WTC11 (cell line): ENCODE data around the gene MPST. TPM values are rescaled to one million over a fixed set of nuclear protein-coding genes. Genes with fewer than 3 reads are reported as not detected.

Source experiments
- ATAC-seq: fragments of 200-7000 bp; cut with Tn5 transposase; 2 replicates; pipeline ENCODE4 v1.10.0; 2021; ENCODE audit warnings: mild to moderate bottlenecking, moderate library complexity
- CTCF ChIA-PET: fragments of 300-600 bp; sonication (Branson Sonifier 250); formaldehyde crosslinking; loops from one replicate; lab custom pipeline; 2021; ENCODE audit warnings: antibody characterized with exemption; lab: Charles Lee
- POLR2A ChIA-PET: fragments of 350-600 bp; sonication (Branson Sonifier 250); formaldehyde crosslinking; loops from one replicate; lab custom pipeline; 2021; ENCODE audit warnings: antibody characterized with exemption; lab: Charles Lee
- DNase-seq: peaks from one replicate; pipeline ENCODE4 v3.0.0; 2021; ENCODE audit warnings: low spot score
- H3K27ac Mint-ChIP-seq: 2 replicates; pipeline ENCODE4 v1.8.0; 2021; ENCODE audit warnings: mixed read lengths
- H3K27me3 Mint-ChIP-seq: 2 replicates; pipeline ENCODE4 v1.8.0; 2021; ENCODE audit warnings: low read depth, mild to moderate bottlenecking, moderate library complexity, mixed read lengths
- H3K36me3 Mint-ChIP-seq: 2 replicates; pipeline ENCODE4 v1.8.0; 2021; ENCODE audit warnings: mixed read lengths
- H3K4me1 Mint-ChIP-seq: 2 replicates; pipeline ENCODE4 v1.8.0; 2022; ENCODE audit warnings: mixed read lengths
- H3K4me3 Mint-ChIP-seq: 2 replicates; pipeline ENCODE4 v1.8.0; 2021; ENCODE audit warnings: mild to moderate bottlenecking, moderate library complexity, mixed read lengths
- H3K9me3 Mint-ChIP-seq: 2 replicates; pipeline ENCODE4 v1.8.0; 2021; ENCODE audit warnings: mixed read lengths
- CBFB ChIP-seq: sonication (generic); formaldehyde crosslinking; IDR thresholded peaks from 2 replicates; pipeline ENCODE4 v1.8.1; 2022; ENCODE audit warnings: mild to moderate bottlenecking, low read depth, missing genetic modification reagents
- EMX1 ChIP-seq: fragments of 250-450 bp; sonication (Bioruptor Pico); IDR thresholded peaks from 2 replicates; pipeline ENCODE4 v1.8.0; 2021; ENCODE audit warnings: mild to moderate bottlenecking
- GABPB1 ChIP-seq: sonication (generic); formaldehyde crosslinking; IDR thresholded peaks from 2 replicates; pipeline ENCODE4 v1.8.1; 2023; ENCODE audit warnings: mild to moderate bottlenecking, missing genetic modification reagents
- GTF2I ChIP-seq: fragments of 250-450 bp; sonication (Bioruptor Pico); conservative IDR thresholded peaks from 2 replicates; pipeline ENCODE4 v1.4.0; 2021; ENCODE audit warnings: mild to moderate bottlenecking
- NFATC4 ChIP-seq: fragments of 250-450 bp; sonication (Bioruptor Pico); IDR thresholded peaks from 2 replicates; pipeline ENCODE4 v1.9.0; 2021; ENCODE audit warnings: mild to moderate bottlenecking
- NR1H2 ChIP-seq: sonication (generic); formaldehyde crosslinking; IDR thresholded peaks from 2 replicates; pipeline ENCODE4 v1.9.0; 2021; ENCODE audit warnings: mild to moderate bottlenecking, moderate library complexity, missing genetic modification reagents
- SMAD4 ChIP-seq: sonication (generic); formaldehyde crosslinking; IDR thresholded peaks from 2 replicates; pipeline ENCODE4 v1.8.0; 2022; ENCODE audit warnings: mild to moderate bottlenecking, missing genetic modification reagents
- TEAD4 ChIP-seq: sonication (generic); formaldehyde crosslinking; IDR thresholded peaks from 2 replicates; pipeline ENCODE4 v1.8.0; 2022; ENCODE audit warnings: mild to moderate bottlenecking, missing genetic modification reagents
- ZBTB43 ChIP-seq: sonication (generic); formaldehyde crosslinking; IDR thresholded peaks from 2 replicates; pipeline ENCODE4 v1.8.1; 2023; ENCODE audit warnings: mild to moderate bottlenecking, missing genetic modification reagents
- total RNA-seq: library from RNA; stranded (reverse); gene quantifications from 3 replicates; pipeline ENCODE4 v1.2.3, GENCODE V29; 2021
- TF ChIP-seq, protein P1 (sequence below): fragments of 200-600 bp; IDR thresholded peaks from 2 replicates; pipeline ENCODE4 v1.8.0; 2022; ENCODE audit warnings: antibody characterized with exemption
- TF ChIP-seq, protein P2 (sequence below): sonication (generic); formaldehyde crosslinking; IDR thresholded peaks from 2 replicates; pipeline ENCODE4 v1.8.1; 2022; ENCODE audit warnings: missing genetic modification reagents, borderline replicate concordance
- TF ChIP-seq, protein P3 (sequence below): sonication (generic); formaldehyde crosslinking; IDR thresholded peaks from 2 replicates; pipeline ENCODE4 v1.8.0; 2022; ENCODE audit warnings: missing genetic modification reagents
- TF ChIP-seq, protein P4 (sequence below): sonication (generic); formaldehyde crosslinking; conservative IDR thresholded peaks from 2 replicates; pipeline ENCODE4 v1.8.1; 2023; ENCODE audit warnings: mild to moderate bottlenecking, low read depth, missing genetic modification reagents, moderate library complexity

The MPST gene
- total RNA-seq, 1 experiment from 2014 or later = 86.6 TPM

DNA sequence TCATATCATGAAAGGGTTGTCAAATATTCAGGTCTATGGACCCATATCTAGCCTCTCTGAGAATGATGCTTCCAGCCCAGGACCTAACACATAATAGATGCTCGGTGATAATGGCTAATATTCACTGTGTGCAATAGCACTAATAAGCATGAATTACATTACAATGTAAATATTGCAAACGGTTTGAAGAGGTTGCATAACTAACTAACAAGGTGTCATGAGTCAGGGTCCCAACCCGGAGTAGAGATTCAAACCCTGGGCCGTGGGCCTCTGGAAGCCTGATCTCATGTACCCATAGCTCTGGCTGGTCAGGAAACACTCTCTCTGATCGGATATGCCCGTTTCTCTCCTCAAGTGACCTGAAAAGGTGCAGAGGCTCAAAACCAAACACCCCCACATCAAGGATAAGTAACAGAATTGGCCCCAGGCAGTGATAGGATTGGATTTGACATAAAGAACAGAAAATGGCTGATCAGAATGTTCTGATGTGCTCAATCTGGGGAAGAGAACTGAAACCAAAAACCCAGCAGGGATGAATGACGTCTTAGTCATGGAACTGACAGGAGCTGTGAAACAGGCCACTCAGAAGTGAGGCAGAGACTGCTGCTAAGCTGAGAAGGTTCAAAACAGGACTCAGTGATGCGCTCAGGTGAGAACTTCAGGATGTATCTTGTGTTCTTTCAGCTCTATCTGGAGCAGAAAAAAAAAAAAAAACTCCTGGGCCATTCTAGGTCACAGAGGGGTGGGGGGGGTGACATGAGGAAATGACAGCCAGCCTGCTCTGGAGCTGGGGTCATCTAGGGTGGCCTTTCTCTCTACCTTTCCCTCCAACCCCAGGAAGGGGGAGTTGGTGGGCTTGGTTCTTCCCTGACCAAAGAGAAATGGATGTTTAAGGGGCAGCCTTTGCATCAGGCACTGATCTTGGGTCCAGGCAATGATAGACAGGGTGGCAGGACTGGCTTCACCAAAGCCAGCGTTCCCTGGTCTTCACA lies 25.4 kb downstream of the MPST start:
- no peaks in the 10 kb centered on the region for H3K9me3 Mint-ChIP-seq
- H3K27ac Mint-ChIP-seq = no peak overlapping the region
- TF ChIP-seq GABPB1 (CRISPR knock-in tag) = peak; percentile 71; the same call in 1 of the 2 replicates
- TF ChIP-seq, protein P1, sequence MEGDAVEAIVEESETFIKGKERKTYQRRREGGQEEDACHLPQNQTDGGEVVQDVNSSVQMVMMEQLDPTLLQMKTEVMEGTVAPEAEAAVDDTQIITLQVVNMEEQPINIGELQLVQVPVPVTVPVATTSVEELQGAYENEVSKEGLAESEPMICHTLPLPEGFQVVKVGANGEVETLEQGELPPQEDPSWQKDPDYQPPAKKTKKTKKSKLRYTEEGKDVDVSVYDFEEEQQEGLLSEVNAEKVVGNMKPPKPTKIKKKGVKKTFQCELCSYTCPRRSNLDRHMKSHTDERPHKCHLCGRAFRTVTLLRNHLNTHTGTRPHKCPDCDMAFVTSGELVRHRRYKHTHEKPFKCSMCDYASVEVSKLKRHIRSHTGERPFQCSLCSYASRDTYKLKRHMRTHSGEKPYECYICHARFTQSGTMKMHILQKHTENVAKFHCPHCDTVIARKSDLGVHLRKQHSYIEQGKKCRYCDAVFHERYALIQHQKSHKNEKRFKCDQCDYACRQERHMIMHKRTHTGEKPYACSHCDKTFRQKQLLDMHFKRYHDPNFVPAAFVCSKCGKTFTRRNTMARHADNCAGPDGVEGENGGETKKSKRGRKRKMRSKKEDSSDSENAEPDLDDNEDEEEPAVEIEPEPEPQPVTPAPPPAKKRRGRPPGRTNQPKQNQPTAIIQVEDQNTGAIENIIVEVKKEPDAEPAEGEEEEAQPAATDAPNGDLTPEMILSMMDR = no peak
- peaks cover 12% of the 10 kb centered on the region for H3K27me3 Mint-ChIP-seq
- ATAC-seq (no peak), DNase-seq (no peak)
- no peak overlapping the region for H3K4me3 Mint-ChIP-seq
- ChIA-PET CTCF (interaction anchor here (0.6 to 3.2 kb wide), 18 partner anchors 14 to 716 kb away, joined by 3 to 21 read pairs (median 4); partner anchors contain the start of genes IL2RB and TST), POLR2A (interaction anchor here (0.6 to 0.7 kb wide), 2 partner anchors 210 to 1565 kb away, joined by 5 read pairs; no protein-coding TSS in a partner anchor)
- no peaks in the 10 kb centered on the region for H3K36me3 Mint-ChIP-seq
- peaks cover 10% of the 10 kb centered on the region for H3K4me1 Mint-ChIP-seq

- H3K36me3 Mint-ChIP-seq = no peaks in the 10 kb centered on the region
- H3K9me3 Mint-ChIP-seq = no peaks in the 10 kb centered on the region
- H3K27ac Mint-ChIP-seq = no peak overlapping the region
- TF ChIP-seq ZBTB43 (CRISPR knock-in tag) (no peak), CBFB (CRISPR knock-in tag) (no peak), GTF2I (no peak)
- TF ChIP-seq, protein P1 = peak; percentile 40; the same call in 1 of the 2 replicates
- TF ChIP-seq, all 79 proteins: peak for 1
- ATAC-seq (peak; percentile 61), DNase-seq (no peak)
- POLR2A ChIA-PET = interaction anchor here (0.5 kb wide), 1 partner anchor 166 kb away, joined by 3 read pairs; no protein-coding TSS in a partner anchor
- peaks cover 10% of the 10 kb centered on the region for H3K4me1 Mint-ChIP-seq
- CTCF ChIA-PET = interaction anchor here (0.6 to 3.2 kb wide), 48 partner anchors 9 to 596 kb away, joined by 3 to 21 read pairs (median 4); partner anchors contain the start of genes IL2RB, MPST and TST
- H3K27me3 Mint-ChIP-seq = peaks cover 15% of the 10 kb centered on the region
- no peak overlapping the region for H3K4me3 Mint-ChIP-seq
Measured at GRCh38 chr22:37045958-37046357, 26.4 kb downstream of the MPST start.

DNA sequence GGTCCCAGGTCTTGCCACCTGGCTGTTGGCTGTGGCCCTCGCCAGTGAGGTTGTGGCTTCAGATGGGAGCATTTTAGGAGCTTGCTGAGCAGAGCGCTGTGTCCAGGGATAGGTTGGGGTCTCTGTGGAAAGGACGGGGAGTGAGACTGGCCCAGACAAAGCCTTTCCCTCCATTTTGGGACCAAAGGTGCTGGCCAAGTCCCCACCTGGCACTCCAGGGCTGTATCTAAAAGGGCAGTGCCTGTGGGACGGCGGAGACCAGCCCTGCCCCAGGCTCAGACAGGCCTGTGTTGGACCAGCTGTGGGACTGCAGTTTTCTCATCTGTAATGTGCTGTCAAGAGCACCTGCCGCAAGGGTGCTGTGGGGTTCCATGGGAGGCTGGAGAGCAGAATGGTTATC lies 27.0 kb downstream of the MPST start:
- ATAC-seq (no peak), DNase-seq (no peak)
- peaks cover 9% of the 10 kb centered on the region; the same call in 1 of the 2 replicates for H3K4me1 Mint-ChIP-seq
- ChIA-PET POLR2A (no interaction called here), CTCF (interaction anchor here (0.5 to 3.2 kb wide), 49 partner anchors 8 to 597 kb away, joined by 3 to 21 read pairs (median 4); partner anchors contain the start of genes IL2RB, MPST and TST)
- H3K9me3 Mint-ChIP-seq = no peaks in the 10 kb centered on the region
- no peaks in the 10 kb centered on the region for H3K36me3 Mint-ChIP-seq
- H3K4me3 Mint-ChIP-seq = no peak overlapping the region
- peaks cover 15% of the 10 kb centered on the region for H3K27me3 Mint-ChIP-seq
- H3K27ac Mint-ChIP-seq = no peak overlapping the region
- TF ChIP-seq SMAD4 (CRISPR knock-in tag) (no peak), NR1H2 (CRISPR knock-in tag) (no peak), TEAD4 (CRISPR knock-in tag) (no peak), NFATC4 (CRISPR knock-in tag) (no peak), EMX1 (CRISPR knock-in tag) (no peak)
- TF ChIP-seq, protein P2, sequence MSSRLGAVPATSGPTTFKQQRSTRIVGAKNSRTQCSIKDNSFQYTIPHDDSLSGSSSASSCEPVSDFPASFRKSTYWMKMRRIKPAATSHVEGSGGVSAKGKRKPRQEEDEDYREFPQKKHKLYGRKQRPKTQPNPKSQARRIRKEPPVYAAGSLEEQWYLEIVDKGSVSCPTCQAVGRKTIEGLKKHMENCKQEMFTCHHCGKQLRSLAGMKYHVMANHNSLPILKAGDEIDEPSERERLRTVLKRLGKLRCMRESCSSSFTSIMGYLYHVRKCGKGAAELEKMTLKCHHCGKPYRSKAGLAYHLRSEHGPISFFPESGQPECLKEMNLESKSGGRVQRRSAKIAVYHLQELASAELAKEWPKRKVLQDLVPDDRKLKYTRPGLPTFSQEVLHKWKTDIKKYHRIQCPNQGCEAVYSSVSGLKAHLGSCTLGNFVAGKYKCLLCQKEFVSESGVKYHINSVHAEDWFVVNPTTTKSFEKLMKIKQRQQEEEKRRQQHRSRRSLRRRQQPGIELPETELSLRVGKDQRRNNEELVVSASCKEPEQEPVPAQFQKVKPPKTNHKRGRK (CRISPR knock-in tag) = no peak
- TF ChIP-seq, protein P3, sequence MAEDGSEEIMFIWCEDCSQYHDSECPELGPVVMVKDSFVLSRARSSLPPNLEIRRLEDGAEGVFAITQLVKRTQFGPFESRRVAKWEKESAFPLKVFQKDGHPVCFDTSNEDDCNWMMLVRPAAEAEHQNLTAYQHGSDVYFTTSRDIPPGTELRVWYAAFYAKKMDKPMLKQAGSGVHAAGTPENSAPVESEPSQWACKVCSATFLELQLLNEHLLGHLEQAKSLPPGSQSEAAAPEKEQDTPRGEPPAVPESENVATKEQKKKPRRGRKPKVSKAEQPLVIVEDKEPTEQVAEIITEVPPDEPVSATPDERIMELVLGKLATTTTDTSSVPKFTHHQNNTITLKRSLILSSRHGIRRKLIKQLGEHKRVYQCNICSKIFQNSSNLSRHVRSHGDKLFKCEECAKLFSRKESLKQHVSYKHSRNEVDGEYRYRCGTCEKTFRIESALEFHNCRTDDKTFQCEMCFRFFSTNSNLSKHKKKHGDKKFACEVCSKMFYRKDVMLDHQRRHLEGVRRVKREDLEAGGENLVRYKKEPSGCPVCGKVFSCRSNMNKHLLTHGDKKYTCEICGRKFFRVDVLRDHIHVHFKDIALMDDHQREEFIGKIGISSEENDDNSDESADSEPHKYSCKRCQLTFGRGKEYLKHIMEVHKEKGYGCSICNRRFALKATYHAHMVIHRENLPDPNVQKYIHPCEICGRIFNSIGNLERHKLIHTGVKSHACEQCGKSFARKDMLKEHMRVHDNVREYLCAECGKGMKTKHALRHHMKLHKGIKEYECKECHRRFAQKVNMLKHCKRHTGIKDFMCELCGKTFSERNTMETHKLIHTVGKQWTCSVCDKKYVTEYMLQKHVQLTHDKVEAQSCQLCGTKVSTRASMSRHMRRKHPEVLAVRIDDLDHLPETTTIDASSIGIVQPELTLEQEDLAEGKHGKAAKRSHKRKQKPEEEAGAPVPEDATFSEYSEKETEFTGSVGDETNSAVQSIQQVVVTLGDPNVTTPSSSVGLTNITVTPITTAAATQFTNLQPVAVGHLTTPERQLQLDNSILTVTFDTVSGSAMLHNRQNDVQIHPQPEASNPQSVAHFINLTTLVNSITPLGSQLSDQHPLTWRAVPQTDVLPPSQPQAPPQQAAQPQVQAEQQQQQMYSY (CRISPR knock-in tag) = no peak
- TF ChIP-seq, protein P4, sequence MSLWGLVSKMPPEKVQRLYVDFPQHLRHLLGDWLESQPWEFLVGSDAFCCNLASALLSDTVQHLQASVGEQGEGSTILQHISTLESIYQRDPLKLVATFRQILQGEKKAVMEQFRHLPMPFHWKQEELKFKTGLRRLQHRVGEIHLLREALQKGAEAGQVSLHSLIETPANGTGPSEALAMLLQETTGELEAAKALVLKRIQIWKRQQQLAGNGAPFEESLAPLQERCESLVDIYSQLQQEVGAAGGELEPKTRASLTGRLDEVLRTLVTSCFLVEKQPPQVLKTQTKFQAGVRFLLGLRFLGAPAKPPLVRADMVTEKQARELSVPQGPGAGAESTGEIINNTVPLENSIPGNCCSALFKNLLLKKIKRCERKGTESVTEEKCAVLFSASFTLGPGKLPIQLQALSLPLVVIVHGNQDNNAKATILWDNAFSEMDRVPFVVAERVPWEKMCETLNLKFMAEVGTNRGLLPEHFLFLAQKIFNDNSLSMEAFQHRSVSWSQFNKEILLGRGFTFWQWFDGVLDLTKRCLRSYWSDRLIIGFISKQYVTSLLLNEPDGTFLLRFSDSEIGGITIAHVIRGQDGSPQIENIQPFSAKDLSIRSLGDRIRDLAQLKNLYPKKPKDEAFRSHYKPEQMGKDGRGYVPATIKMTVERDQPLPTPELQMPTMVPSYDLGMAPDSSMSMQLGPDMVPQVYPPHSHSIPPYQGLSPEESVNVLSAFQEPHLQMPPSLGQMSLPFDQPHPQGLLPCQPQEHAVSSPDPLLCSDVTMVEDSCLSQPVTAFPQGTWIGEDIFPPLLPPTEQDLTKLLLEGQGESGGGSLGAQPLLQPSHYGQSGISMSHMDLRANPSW (CRISPR knock-in tag) = no peak
